Lower leg skin (tissue), 4 donors: Measurements from ENCODE around the gene MAP7D3. TPM values are rescaled to one million over a fixed set of nuclear protein-coding genes. Genes with fewer than 3 reads are reported as not detected.

Experiments used
- DNase-seq, 2 donors: peaks; one replicate each; pipeline ENCODE4 v3.0.0-alpha.2; 2019; ENCODE audit warnings: low spot score in 2 of 2
- H3K4me3 ChIP-seq: fragments of 200-600 bp; sonication (generic); 2 replicates; pipeline ENCODE4 v1.5.1; 2017; ENCODE audit warnings: mild to moderate bottlenecking, low read depth; ENCODE audit not compliant: poor library complexity, severe bottlenecking
- CTCF ChIP-seq, 3 donors: fragments of 450-650 bp; IDR thresholded peaks; one replicate each; pipeline ENCODE4 v1.5.1; 2016; ENCODE audit warnings: antibody characterized with exemption in 3 of 3, mild to moderate bottlenecking in 3 of 3, moderate library complexity in 2 of 3
- POLR2A ChIP-seq, 2 donors: fragments of 450-650 bp; IDR thresholded peaks; one replicate each; pipeline ENCODE4 v1.6.1; 2016 to 2017; ENCODE audit warnings: antibody characterized with exemption in 2 of 2, mild to moderate bottlenecking in 1 of 2, moderate library complexity in 1 of 2
- WGBS, 2 donors: methylation state at CpG; one replicate each; pipeline ENCODE4 v1.1.5; 2018; 5-methylcytosine and 5-hydroxymethylcytosine counted together
- intact Hi-C: fragments of 100-400 bp; cut with DNase I; formaldehyde crosslinking; loops from one replicate; pipeline ENCODE4 v1.15.0; 2023; ENCODE audit warnings: low total_unique reads
- total RNA-seq, 4 donors: library from RNA; depleted of rRNA; stranded (reverse); fragments of >200 nt; gene quantifications; one replicate each; pipeline ENCODE4 v1.1.0, GENCODE V29; 2016

MAP7D3 gene
- total RNA-seq, 4 donors from 2014 or later = 4.4 to 7.6 (median 5.4) TPM

DNA sequence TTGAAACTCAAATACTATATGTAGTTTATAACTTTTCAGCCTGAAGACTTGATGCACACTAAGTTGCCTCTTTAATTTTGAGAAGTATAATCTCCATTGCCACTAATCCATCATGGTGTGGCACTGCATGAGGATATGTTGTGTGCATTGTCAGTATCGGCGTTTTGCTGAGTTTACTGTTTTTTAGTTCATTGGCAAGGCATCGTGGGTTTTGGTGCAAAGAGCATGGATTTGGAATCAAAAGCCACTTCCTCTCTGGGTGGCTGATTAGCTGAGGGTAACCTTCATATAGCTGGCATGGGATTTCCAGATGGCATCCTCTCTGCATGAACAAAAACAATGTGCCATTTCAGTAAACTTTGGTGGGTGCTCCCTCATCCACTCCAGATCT lies 65.2 kb downstream of the MAP7D3 start:
- no peak for DNase-seq
- TF ChIP-seq CTCF (IDR thresholded peaks at IDR 0.05) (no peak), POLR2A (IDR thresholded peaks at IDR 0.05) (no peak)
- H3K4me3 ChIP-seq = no peak overlapping the region
- intact Hi-C loops = no loop called here
- WGBS, 2 donors = 58 to 62% methylated on average over 3 of the region's 3 CpGs

DNA sequence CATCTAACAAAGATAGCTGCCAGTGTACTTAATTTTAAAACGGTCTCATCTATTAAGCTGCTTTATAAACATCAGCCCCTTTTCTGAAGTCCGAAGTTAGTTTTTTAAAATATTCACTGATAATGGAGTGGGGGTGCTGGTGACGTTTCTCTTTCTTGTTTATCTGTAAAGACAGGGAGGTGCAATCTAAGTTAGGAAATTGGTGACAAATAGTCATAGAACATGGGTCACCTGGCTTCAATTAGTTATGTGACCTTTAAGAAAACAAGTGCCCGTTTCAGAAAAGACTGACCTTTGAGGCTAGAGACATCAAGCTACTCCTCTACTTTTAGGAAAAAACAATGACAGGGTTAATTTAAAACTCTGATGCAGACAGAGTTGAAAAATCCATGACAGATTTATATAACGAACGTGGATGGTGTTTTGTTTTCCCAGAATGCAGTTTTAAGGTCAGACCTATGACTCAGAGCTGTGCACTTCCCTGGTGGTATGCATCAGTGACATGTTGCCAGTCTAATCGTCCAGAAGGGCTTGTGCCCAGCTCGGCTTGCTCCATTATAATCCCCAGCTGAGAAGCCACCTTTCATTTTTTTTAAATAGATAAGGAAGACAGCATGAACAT lies 65.7 kb downstream of the MAP7D3 start:
- no peak for DNase-seq
- TF ChIP-seq CTCF (IDR thresholded peaks at IDR 0.05) = no peak
- TF ChIP-seq POLR2A (IDR thresholded peaks at IDR 0.05) = no peak
- 26 to 33% methylated on average over 8 of the region's 8 CpGs for WGBS, 2 donors
- H3K4me3 ChIP-seq = no peak overlapping the region
- intact Hi-C loops = no loop called here

GRCh38 chrX:136183917-136184316 lies 67.3 kb downstream of the MAP7D3 start:
- TF ChIP-seq CTCF (IDR thresholded peaks at IDR 0.05) (no peak), POLR2A (IDR thresholded peaks at IDR 0.05) (no peak)
- DNase-seq = no peak
- no peak overlapping the region for H3K4me3 ChIP-seq
- 36 to 57% methylated on average over 1 of the region's 1 CpG for WGBS, 2 donors
- intact Hi-C loops = no loop called here

GRCh38 chrX:136183172-136183571 lies 68.0 kb downstream of the MAP7D3 start:
- H3K4me3 ChIP-seq = no peak overlapping the region
- no peak for TF ChIP-seq CTCF (IDR thresholded peaks at IDR 0.05)
- TF ChIP-seq POLR2A (IDR thresholded peaks at IDR 0.05) = no peak
- intact Hi-C loops = no loop called here
- WGBS, 2 donors = 65 to 88% methylated on average over 4 of the region's 4 CpGs
- DNase-seq = no peak

GRCh38 chrX:136182414-136182813 lies 68.8 kb downstream of the MAP7D3 start:
- 47 to 61% methylated on average over 3 of the region's 3 CpGs for WGBS, 2 donors
- intact Hi-C loops = no loop called here
- DNase-seq = no peak
- H3K4me3 ChIP-seq = no peak overlapping the region
- TF ChIP-seq POLR2A (IDR thresholded peaks at IDR 0.05) = no peak
- TF ChIP-seq CTCF (IDR thresholded peaks at IDR 0.05) = no peak

DNA sequence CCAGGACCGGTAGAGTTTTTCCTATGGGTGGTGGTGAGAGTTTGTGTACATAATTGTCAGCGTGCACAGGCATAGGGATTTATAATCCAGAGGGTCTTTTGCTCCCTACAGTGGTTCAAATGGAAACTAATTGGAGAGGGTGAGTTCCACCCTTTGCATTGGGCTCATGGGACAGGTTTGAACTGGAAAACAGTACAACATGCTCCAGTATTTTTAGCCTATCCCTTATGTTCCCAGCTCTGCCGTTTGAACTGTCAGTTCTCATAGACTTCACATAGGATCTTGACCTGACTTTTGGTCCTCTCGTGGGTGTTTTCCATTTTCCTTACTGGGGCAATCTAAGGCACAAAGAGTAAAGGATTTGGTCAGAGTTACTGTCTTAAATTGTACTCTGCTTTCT lies 72.1 kb downstream of the MAP7D3 start:
- intact Hi-C loops = no loop called here
- DNase-seq = no peak
- TF ChIP-seq CTCF (IDR thresholded peaks at IDR 0.05) (no peak), POLR2A (IDR thresholded peaks at IDR 0.05) (no peak)
- H3K4me3 ChIP-seq = no peak overlapping the region
- 65 to 72% methylated on average over 4 of the region's 4 CpGs for WGBS, 2 donors
